B cell (primary cell): ENCODE measurements around the gene NR6A1. TPM values are rescaled to one million over a fixed set of nuclear protein-coding genes. Genes with fewer than 3 reads are reported as not detected.

Experiments used
- ATAC-seq: fragments of 200-7000 bp; cut with Tn5 transposase; one replicate; pipeline ENCODE4 v1.10.0; 2021; ENCODE audit warnings: low read depth, mild to moderate bottlenecking, moderate number of reproducible peaks, moderate library complexity
- CTCF ChIA-PET: fragments of 350-600 bp; sonication (Branson Sonifier 250); formaldehyde crosslinking; loops from one replicate; lab custom pipeline; 2021; ENCODE audit warnings: antibody characterized with exemption, inconsistent platforms; lab: Charles Lee
- POLR2A ChIA-PET: fragments of 350-600 bp; sonication (Branson Sonifier 250); formaldehyde crosslinking; loops from one replicate; lab custom pipeline; 2021; ENCODE audit warnings: antibody characterized with exemption; lab: Charles Lee
- DNase-seq: peaks from one replicate; pipeline ENCODE4 v3.0.0; 2013
- H2AFZ ChIP-seq: 2 replicates; pipeline ENCODE4 v1.6.1; 2012; ENCODE audit warnings: mild to moderate bottlenecking, low read depth, low read length; ENCODE audit not compliant: insufficient read depth, poor library complexity, severe bottlenecking
- H3K27ac ChIP-seq, 2 donors: 1 replicate in 1 of 2; 2 replicates in 1 of 2; pipeline ENCODE4 v1.5.1; 2012 to 2013; ENCODE audit warnings: low read length in 2 of 2, mild to moderate bottlenecking in 2 of 2, moderate library complexity in 1 of 2
- H3K27me3 ChIP-seq, 4 experiments: fragments of 200-600 bp in 1 of 4; sonication (generic) in 1 of 4; replicated peaks in 1 of 4; 1 replicate in 2 of 4; 2 replicates in 2 of 4; pipeline versions ENCODE4 v1.6.1 to v1.7.0; 2013 to 2016; ENCODE audit warnings: low read length in 3 of 4, mild to moderate bottlenecking in 2 of 4, mixed read lengths in 1 of 4, moderate library complexity in 1 of 4; ENCODE audit not compliant: insufficient read depth in 4 of 4, control insufficient read depth in 3 of 4; ENCODE audit errors: control extremely low read depth in 1 of 4
- H3K36me3 ChIP-seq, 2 experiments: replicated peaks in 1 of 2; 1 replicate in 1 of 2; 2 replicates in 1 of 2; pipeline versions ENCODE4 v1.6.1 to v1.7.1; 2013; ENCODE audit warnings: low read length in 1 of 2; ENCODE audit not compliant: insufficient read depth in 2 of 2, control insufficient read depth in 1 of 2; ENCODE audit errors: control extremely low read depth in 1 of 2, extremely low read depth in 1 of 2
- H3K4me1 ChIP-seq, 2 donors: fragments of 200-600 bp in 1 of 2; sonication (generic) in 1 of 2; 1 replicate in 1 of 2; 2 replicates in 1 of 2; pipeline versions ENCODE4 v1.5.1 to v1.6.1; 2013 to 2017; ENCODE audit warnings: low read length in 2 of 2; ENCODE audit not compliant: control insufficient read depth in 2 of 2, insufficient read depth in 2 of 2
- H3K4me2 ChIP-seq: replicated peaks from 2 replicates; pipeline ENCODE3; 2012; ENCODE audit warnings: mild to moderate bottlenecking, low read depth, low read length; ENCODE audit not compliant: poor library complexity, severe bottlenecking
- H3K4me3 ChIP-seq, 5 experiments: fragments of 200-600 bp in 1 of 5; sonication (generic) in 1 of 5; 1 replicate in 3 of 5; 2 replicates in 2 of 5; pipeline versions ENCODE4 v1.5.1 to v1.7.0; 2011 to 2016; ENCODE audit warnings: low read length in 4 of 5, mild to moderate bottlenecking in 4 of 5, low read depth in 2 of 5, control low read depth in 1 of 5, moderate library complexity in 1 of 5; ENCODE audit not compliant: insufficient read depth in 1 of 5; ENCODE audit errors: control extremely low read depth in 1 of 5, extremely low read depth in 1 of 5
- H3K79me2 ChIP-seq: fragments of 200-600 bp; sonication (generic); one replicate; pipeline ENCODE4 v1.6.0; 2016; ENCODE audit warnings: low read length; ENCODE audit not compliant: control insufficient read depth, insufficient read depth
- H3K9ac ChIP-seq: fragments of 200-600 bp; sonication (generic); 2 replicates; pipeline ENCODE4 v1.6.1; 2017; ENCODE audit warnings: mild to moderate bottlenecking, low read length, moderate library complexity
- H3K9me3 ChIP-seq, 3 donors: one replicate each; pipeline versions ENCODE4 v1.6.1 to v1.7.1; 2013; ENCODE audit warnings: low read length in 2 of 3; ENCODE audit not compliant: control insufficient read depth in 2 of 3, insufficient read depth in 1 of 3; ENCODE audit errors: control extremely low read depth in 1 of 3
- H4K20me1 ChIP-seq: 2 replicates; pipeline ENCODE4 v1.6.0; 2012; ENCODE audit warnings: mild to moderate bottlenecking, low read length; ENCODE audit not compliant: insufficient read depth, control insufficient read depth, poor library complexity, severe bottlenecking
- H3K27ac Mint-ChIP-seq: one replicate; pipeline ENCODE4 v1.8.0; 2021; ENCODE audit warnings: mixed read lengths
- H3K27me3 Mint-ChIP-seq: one replicate; pipeline ENCODE4 v1.8.0; 2021; ENCODE audit warnings: mixed read lengths
- H3K4me1 Mint-ChIP-seq: one replicate; pipeline ENCODE4 v1.8.0; 2021; ENCODE audit warnings: mixed read lengths
- H3K4me3 Mint-ChIP-seq: one replicate; pipeline ENCODE4 v1.8.0; 2021; ENCODE audit warnings: mixed read lengths
- H3K9me3 Mint-ChIP-seq: one replicate; pipeline ENCODE4 v1.8.0; 2022; ENCODE audit warnings: mixed read lengths; ENCODE audit not compliant: insufficient read depth
- EZH2 ChIP-seq: IDR thresholded peaks from 2 replicates; pipeline ENCODE4 v1.6.1; 2012; ENCODE audit warnings: borderline replicate concordance, low read depth, mild to moderate bottlenecking, moderate library complexity, low read length; ENCODE audit not compliant: insufficient read depth, poor library complexity, severe bottlenecking
- WGBS: methylation state at CpG from one replicate; pipeline ENCODE4 v1.1.5; 2013; ENCODE audit warnings: missing lambda C conversion rate; ENCODE audit not compliant: insufficient coverage; 5-methylcytosine and 5-hydroxymethylcytosine counted together
- intact Hi-C: fragments of 100-400 bp; cut with micrococcal nuclease; formaldehyde crosslinking; loops from one replicate; pipeline ENCODE4 v1.10.0; 2022
- polyA plus RNA-seq: library from polyadenylated mRNA; depleted of rRNA; stranded (reverse); fragments of >200 nt; gene quantifications from 2 replicates; pipeline ENCODE4 v1.2.3, GENCODE V29; 2012
- total RNA-seq, 2 donors: library from RNA; stranded (reverse); fragments of 120-200 nt in 1 of 2; gene quantifications; 1 replicate in 1 of 2; 2 replicates in 1 of 2; pipeline versions ENCODE4 v1.2.3 to v1.2.4, GENCODE V29; 2013 to 2022
- TF ChIP-seq, protein P1 (sequence below): fragments of 200-600 bp; IDR thresholded peaks from one replicate; pipeline ENCODE4 v1.8.0; 2022; ENCODE audit warnings: antibody characterized with exemption, mild to moderate bottlenecking

Gene NR6A1
- total and polyA plus RNA-seq, 2 donors (not counting 1 experiment from before 2014, with no cell fraction given) = 0.09 to 0.67 TPM

GRCh38 chr9:124567362-124567761 is 203.7 kb downstream of the NR6A1 start:
- no peak for TF ChIP-seq EZH2
- TF ChIP-seq, protein P1, sequence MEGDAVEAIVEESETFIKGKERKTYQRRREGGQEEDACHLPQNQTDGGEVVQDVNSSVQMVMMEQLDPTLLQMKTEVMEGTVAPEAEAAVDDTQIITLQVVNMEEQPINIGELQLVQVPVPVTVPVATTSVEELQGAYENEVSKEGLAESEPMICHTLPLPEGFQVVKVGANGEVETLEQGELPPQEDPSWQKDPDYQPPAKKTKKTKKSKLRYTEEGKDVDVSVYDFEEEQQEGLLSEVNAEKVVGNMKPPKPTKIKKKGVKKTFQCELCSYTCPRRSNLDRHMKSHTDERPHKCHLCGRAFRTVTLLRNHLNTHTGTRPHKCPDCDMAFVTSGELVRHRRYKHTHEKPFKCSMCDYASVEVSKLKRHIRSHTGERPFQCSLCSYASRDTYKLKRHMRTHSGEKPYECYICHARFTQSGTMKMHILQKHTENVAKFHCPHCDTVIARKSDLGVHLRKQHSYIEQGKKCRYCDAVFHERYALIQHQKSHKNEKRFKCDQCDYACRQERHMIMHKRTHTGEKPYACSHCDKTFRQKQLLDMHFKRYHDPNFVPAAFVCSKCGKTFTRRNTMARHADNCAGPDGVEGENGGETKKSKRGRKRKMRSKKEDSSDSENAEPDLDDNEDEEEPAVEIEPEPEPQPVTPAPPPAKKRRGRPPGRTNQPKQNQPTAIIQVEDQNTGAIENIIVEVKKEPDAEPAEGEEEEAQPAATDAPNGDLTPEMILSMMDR = no peak
- H2AFZ ChIP-seq = no peak overlapping the region
- Mint-ChIP-seq H3K27me3 (no peaks in the 10 kb centered on the region), H3K4me3 (no peak overlapping the region), H3K9me3 (no peaks in the 10 kb centered on the region), H3K4me1 (no peaks in the 10 kb centered on the region), H3K27ac (no peak overlapping the region)
- no peaks in the 10 kb centered on the region for H3K79me2 ChIP-seq
- H3K9ac ChIP-seq = no peak overlapping the region
- no peaks in the 10 kb centered on the region for H3K36me3 ChIP-seq
- no peak overlapping the region for H3K4me3 ChIP-seq
- H3K27me3 ChIP-seq = no peaks in the 10 kb centered on the region
- H3K9me3 ChIP-seq = no peaks in the 10 kb centered on the region
- CTCF ChIA-PET = interaction anchor here (0.8 kb wide), 1 partner anchor 8 kb away, joined by 3 read pairs; no protein-coding TSS in a partner anchor
- intact Hi-C loops = no loop called here
- H3K4me1 ChIP-seq = no peaks in the 10 kb centered on the region
- POLR2A ChIA-PET = no interaction called here
- no peak overlapping the region for H3K4me2 ChIP-seq
- no peak overlapping the region for H3K27ac ChIP-seq
- WGBS = 92% methylated on average over 4 of the region's 4 CpGs
- ATAC-seq (no peak), DNase-seq (no peak)
- no peaks in the 10 kb centered on the region for H4K20me1 ChIP-seq

GRCh38 chr9:124562328-124562727 is 208.8 kb downstream of the NR6A1 start:
- Histone ChIP-seq H2AFZ (no peak overlapping the region), H3K4me3 (no peak overlapping the region), H3K4me1 (no peaks in the 10 kb centered on the region), H3K4me2 (no peak overlapping the region), H3K9ac (no peak overlapping the region), H3K36me3 (no peaks in the 10 kb centered on the region), H3K9me3 (no peaks in the 10 kb centered on the region), H3K27ac (no peak overlapping the region), H3K79me2 (no peaks in the 10 kb centered on the region), H4K20me1 (no peaks in the 10 kb centered on the region), H3K27me3 (no peaks in the 10 kb centered on the region)
- intact Hi-C loops = no loop called here
- ATAC-seq = no peak
- POLR2A ChIA-PET = no interaction called here
- no peak overlapping the region for H3K4me3 Mint-ChIP-seq
- no peaks in the 10 kb centered on the region for H3K9me3 Mint-ChIP-seq
- no peaks in the 10 kb centered on the region for H3K27me3 Mint-ChIP-seq
- no peak overlapping the region for H3K27ac Mint-ChIP-seq
- no peak for TF ChIP-seq EZH2
- TF ChIP-seq, protein P1 = no peak
- CTCF ChIA-PET = interaction anchor here (1.4 kb wide), 1 partner anchor 14 kb away, joined by 4 read pairs; no protein-coding TSS in a partner anchor
- WGBS = 89% methylated on average over 3 of the region's 6 CpGs
- H3K4me1 Mint-ChIP-seq = no peaks in the 10 kb centered on the region
- no peak for DNase-seq
